KOPT-K1 (cell line): ENCODE data around the gene MKS1.

Source experiments
- H3K27ac ChIP-seq: fragments of 200-600 bp; sonication (generic); 2 replicates; pipeline ENCODE4 v1.5.1; 2016; ENCODE audit warnings: antibody characterized with exemption, mild to moderate bottlenecking, low read depth, low read length; ENCODE audit not compliant: poor library complexity, severe bottlenecking
- H3K36me3 ChIP-seq: fragments of 200-600 bp; sonication (generic); 2 replicates; pipeline ENCODE4 v1.5.1; 2017; ENCODE audit warnings: antibody characterized with exemption, mild to moderate bottlenecking, low read length, moderate library complexity; ENCODE audit not compliant: insufficient read depth
- H3K9me3 ChIP-seq: fragments of 200-600 bp; sonication (generic); 2 replicates; pipeline ENCODE4 v1.5.1; 2017; ENCODE audit warnings: antibody characterized with exemption, low read length, mild to moderate bottlenecking; ENCODE audit not compliant: insufficient read depth, poor library complexity, severe bottlenecking

The MKS1 gene

DNA sequence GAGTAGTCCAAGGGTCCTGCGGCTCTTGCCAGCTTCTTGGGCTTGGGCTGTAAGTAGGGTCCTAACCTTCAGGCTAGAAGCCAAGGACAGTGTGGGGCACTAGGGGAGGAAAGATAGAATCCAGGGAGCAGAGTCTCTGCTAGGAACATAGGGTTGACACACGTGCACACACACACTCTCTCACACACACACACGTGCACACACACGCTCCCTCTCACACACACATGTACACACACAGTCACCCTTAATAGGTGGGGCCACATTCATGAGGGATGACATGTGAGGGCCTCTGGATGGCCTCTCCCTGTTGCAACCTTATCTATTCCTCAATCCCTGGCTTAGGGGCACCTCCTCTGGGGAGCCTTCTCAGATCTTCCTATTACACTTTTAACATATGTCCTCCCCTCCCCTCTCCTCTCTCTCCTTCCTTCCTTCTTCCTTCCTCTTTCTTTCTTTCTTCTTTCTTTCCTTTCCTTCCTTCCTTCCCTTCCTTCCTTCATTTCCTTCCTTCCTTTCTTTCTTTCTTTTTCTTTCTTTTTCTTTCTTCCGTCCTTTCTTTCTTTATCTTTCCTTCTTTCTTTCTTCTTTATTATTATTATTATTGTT, 23.4 kb downstream of the MKS1 start:
- Histone ChIP-seq H3K27ac (no peak overlapping the region), H3K9me3 (no peaks in the 10 kb centered on the region)

DNA sequence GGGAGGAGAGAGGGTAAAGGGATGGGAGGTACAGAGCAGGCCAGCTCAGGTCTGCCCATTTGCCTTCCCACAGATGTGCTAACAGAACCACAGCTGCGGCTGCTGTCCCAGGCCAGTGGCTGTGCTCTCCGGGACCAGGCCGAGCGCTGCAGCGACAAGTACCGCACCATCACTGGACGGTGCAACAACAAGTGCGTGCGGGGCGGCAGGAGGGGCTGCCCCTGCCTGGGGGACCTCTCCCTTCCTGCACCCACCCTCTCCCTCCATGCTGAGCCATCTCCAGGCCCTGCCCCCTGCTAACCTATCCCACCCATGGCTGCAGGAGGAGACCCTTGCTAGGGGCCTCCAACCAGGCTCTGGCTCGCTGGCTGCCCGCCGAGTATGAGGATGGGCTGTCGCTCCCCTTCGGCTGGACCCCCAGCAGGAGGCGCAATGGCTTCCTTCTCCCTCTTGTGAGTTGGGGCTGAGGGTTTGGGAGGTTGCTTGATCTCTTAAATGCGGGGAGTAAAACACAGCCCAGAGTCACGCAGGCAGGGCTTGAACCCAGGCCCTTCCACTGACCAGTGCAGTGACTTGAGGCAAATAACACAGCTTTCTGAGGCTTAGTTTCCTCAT, 25.3 kb downstream of the MKS1 start:
- Histone ChIP-seq H3K36me3 (no peaks in the 10 kb centered on the region), H3K9me3 (no peaks in the 10 kb centered on the region), H3K27ac (no peak overlapping the region)

More for the DNA sequence above, 23.4 kb downstream of the MKS1 start:
- H3K36me3 ChIP-seq: no peaks in the 10 kb centered on the region

DNA sequence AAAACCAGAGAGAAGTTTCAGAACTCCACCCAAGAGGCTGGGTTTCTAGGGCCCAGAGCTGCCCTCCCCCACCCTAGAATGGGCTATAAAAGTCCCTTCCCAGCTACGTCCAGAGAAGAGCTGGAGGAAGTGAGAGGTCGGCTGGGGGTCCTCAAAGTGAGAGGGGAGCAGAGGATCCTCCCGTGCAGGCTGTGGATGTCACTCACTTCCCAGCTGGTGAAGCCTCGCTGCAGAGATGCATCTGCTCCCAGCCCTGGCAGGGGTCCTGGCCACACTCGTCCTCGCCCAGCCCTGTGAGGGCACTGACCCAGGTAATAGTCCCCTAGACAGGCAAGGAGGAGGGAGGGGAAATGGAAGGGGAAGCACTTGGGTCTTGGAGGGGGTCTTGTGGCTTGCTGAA, 26.4 kb downstream of the MKS1 start, which contains the start of gene EPX:
Gene EPX, plus strand, starts transcription at position 115 of the 400 bp plus-strand sequence. Its CDS starts 121 bp downstream, at position 236.
- H3K36me3 ChIP-seq: no peaks in the 10 kb centered on the region
- H3K27ac ChIP-seq: no peak within 1 kb of the TSS
- no peaks in the 10 kb centered on the region for H3K9me3 ChIP-seq

DNA sequence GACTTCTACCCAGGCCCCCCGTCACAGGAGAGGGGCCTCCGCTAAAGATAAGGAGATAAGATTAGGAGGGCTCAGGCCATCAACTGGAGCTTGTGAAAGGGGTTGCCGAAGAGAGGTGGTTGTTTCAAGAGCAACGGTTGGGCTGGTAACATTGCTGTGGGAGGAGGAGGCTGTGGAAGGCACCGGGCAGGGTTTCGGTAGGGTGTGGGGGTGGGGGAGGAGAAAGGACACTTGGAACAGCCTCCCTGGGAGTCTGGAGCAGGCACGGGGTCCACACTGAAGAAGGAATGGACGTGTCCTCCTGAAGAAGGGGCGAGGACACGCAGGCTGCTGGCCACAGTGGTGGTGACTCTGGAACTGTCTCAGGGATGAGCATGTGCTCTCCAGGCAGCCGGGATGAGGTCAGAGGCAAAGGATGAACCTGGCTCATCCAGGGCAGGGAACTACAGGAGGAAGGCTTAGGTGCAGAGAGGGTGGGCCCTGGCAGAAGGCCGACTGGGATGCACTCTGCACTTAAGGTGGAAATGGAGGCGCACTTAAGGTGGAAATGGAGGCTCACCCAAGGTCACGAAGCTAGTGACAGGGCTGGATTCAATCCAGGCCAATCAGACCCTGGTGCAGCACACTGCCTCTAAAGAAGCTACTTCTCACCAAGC, 27.7 kb downstream of the MKS1 start:
- no peaks in the 10 kb centered on the region for H3K36me3 ChIP-seq
- H3K9me3 ChIP-seq: no peaks in the 10 kb centered on the region
- H3K27ac ChIP-seq: no peak overlapping the region

DNA sequence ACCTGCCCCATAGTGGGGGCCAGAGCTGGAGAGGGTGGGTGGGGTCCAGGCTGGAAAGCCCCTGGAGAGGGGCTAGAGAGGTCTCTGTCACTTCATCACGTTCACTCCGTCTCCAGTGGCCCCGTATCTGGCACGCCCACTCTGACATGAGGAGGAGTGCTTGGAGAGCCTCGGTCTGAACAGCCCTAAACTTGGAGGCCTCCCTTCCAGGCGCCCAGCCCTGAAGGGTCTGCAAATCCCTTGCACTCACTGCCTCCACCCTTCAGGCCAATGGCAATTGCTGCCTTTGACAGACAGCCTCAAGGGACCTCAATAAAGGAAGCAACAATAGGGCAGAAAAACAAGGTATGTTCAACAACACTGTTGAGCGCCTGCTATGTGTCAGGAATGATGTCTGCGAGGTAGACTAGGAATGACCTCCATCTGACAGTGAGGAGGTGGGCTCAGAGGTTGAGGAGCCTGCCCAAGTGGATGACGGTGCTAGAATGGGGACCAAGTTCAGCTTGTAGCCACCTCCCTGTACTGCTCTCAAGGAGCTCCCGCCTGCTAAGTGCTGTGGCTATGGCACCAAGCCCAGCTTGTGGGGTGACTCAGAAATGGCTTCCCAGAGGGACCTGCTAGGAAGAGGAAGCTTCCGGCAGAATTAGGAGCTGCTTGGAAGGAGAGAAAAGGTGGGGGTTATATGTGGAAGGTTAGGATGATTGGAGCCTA, 29.5 kb downstream of the MKS1 start:
- Histone ChIP-seq H3K36me3 (no peaks in the 10 kb centered on the region), H3K27ac (no peak overlapping the region), H3K9me3 (no peaks in the 10 kb centered on the region)

DNA sequence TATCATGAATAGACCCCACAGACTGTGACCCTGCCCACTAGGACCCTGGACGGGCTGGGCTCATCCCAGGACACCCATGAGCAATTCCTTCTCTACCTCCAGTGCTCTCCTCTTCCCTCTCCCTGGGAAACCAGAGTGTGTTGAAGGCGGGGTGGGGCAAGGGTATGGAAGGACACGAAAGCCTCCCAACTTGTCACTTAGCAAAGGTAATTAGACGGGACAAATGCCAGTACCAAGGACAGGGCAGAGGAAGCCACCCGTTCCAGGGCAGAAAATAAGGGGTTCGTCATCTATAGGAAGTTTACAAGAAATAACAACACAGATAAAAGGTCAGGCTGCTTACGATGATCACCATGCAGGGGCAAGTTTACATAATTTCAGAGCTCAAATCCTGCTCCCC, 31.4 kb downstream of the MKS1 start:
- Histone ChIP-seq H3K9me3 (no peaks in the 10 kb centered on the region), H3K27ac (no peak overlapping the region), H3K36me3 (no peaks in the 10 kb centered on the region)

DNA sequence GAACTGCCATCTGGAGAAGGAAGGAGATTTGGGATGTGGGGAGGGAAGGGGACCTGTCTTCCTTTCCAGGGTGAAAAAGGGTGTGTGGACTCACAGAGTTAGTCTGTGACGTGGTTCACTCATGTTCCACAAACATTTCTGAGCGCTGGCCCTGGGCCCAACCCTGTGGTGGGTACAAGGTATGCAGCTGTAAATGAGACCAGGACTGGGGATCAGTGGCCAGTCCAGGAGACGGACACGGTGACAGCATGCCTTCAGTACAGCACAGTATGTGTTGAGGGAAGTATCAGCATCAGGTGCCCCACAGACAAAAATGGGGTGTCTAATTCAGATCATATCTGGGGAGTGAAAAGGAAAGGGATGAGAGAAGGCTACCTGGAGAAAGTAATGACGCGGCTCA, 32.0 kb downstream of the MKS1 start:
- Histone ChIP-seq H3K27ac (no peak overlapping the region), H3K36me3 (no peaks in the 10 kb centered on the region), H3K9me3 (no peaks in the 10 kb centered on the region)

DNA sequence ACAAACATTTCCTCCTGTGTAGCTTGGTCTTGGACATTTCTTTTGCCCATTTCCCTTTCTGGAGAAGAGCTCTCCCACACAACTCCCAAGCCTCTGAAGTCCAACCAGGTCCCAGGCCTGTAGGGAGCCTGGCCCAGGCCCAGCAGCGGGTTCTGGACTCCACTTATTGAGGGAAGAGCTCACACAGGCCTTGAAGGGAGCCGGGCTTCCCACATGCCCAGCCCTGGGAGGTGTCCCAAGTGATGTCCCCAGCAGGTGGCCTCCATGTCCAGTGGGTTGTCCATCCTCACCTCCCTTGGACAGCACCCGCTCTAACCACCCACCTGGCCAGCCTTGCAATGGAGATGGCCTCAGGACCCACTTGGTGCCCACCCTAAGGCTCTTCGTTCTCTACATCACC, 32.5 kb downstream of the MKS1 start:
- Histone ChIP-seq H3K36me3 (no peaks in the 10 kb centered on the region), H3K9me3 (no peaks in the 10 kb centered on the region), H3K27ac (no peak overlapping the region)

DNA sequence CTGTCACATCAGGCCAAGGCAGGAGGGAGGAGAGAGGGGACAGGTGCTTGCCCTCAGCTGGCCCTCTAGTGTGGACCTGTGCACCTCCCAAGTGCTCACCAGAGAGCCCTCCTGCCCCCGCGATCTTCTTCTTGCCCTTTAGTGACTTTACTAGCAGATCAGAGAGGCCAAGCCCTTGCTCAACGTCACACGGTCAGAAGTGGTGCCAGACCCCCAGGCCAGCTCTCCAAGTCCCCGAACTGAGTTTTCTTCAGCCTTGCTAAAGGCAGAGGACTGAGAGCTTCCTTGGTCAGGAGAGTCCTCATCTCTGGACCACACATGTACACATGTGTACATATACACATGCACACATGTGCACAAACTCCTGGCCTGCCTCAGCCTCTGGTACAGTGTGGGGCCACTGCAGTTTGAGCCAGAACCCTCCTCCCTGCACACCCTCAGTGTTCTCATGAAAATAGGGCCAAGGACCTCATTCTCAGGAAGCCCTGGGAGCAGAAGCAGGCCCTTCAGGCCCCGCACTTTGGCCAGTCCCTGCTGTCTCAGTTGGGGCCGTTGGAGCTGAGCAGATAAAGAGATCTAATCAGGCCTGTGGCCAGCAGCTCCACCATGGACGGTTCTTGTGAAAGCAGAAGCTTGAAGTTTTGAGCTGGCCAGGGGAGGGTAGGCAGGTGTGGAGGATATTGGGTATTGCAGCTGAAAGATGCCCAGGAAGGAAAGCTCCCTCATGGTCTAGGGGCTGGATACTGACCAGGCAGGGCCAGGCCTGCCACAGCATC, 33.9 kb downstream of the MKS1 start:
- Histone ChIP-seq H3K36me3 (no peaks in the 10 kb centered on the region), H3K27ac (no peak overlapping the region), H3K9me3 (no peaks in the 10 kb centered on the region)

DNA sequence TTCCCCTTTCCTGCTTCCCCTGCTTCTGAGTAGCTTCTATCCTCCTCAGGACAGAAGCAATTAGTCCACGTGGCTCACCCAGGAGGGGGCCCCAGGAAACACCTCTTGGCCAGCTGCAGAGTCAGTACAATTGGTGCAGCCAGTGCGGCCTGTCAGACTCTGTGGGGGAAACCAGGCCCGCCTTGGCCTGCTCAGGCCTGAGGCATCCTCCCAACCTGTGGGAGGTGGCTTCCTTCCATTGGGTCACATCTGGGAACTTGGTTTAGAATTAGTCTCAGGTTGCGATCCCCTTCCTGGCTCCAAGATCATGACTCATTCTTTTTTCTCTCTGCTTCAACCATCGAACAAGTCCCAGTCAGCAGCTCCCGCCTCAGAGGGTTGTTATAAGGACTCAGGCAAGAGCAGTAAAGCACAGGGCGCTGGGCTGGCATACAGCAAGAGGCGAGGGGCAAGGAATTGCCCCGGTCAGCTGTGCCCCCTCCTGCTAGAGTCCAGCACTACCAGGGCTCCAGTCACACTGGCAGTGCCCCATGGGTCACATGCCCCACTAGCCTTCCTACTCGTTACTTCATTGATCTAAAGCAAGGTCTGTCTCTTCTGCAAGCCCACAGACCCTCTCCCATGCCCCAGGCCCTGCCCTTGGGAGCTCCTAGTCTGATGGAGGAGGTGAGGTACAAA, 34.6 kb downstream of the MKS1 start:
- Histone ChIP-seq H3K27ac (no peak overlapping the region), H3K9me3 (no peaks in the 10 kb centered on the region), H3K36me3 (no peaks in the 10 kb centered on the region)

DNA sequence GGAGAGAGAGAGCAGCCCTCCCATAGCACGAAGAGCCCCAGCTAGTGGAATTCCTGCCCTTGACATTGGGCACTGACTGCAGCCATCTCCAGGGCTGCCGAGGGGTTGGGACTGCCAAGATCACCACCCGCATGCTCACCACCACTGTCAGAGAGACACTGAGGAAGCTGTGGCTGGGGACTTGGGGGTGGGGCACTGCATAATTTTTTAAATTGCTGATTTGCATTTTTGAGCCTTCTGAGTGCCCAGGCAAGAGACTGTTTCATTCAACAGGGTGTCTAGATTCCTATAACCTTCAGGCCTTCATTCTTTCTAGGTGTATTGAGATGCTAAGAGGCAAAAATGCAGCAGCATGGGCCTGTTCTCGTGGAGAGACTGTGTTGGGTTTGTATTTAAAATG, 35.5 kb downstream of the MKS1 start:
- Histone ChIP-seq H3K9me3 (no peaks in the 10 kb centered on the region), H3K27ac (no peak overlapping the region), H3K36me3 (no peaks in the 10 kb centered on the region)

DNA sequence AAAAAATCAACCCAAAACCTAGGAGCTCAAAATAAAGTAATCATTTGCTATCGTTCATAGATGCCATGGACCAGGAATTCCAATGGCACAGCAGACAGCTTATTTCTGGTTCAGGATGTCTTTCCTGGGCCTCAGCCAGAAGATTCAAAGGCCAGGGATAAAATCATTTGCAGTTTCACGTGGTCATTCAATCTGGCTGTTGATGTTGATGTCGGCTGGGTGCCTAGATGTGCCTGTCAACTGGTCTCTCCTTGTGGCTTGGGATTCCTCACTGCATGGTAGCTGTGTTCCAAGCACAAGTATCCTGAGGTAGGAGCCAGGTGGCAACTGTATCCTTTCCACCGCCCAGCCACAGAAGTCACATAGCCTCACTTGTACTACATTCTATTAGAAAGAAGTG, 37.3 kb downstream of the MKS1 start:
- no peaks in the 10 kb centered on the region for H3K36me3 ChIP-seq
- H3K27ac ChIP-seq: no peak overlapping the region
- no peaks in the 10 kb centered on the region for H3K9me3 ChIP-seq

DNA sequence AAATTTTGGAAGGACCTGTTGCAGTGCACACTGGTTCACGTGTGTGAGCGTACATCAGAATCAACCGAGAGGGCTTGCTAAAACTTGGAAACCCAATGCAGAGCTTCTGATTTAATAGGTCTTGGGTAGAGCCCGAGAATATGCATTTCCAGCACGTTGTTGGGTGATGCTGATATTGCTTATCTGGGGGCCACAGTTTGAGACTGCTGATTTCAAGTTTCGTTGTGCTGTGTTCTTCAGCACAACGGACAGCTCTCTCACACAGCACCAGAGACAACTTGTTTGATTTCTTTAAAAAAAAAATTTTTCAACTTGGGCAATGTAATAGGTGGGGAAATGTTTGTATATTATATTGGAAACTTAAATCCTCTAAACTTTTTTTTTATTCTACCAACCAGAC, 42.9 kb downstream of the MKS1 start:
- Histone ChIP-seq H3K27ac (no peak overlapping the region), H3K9me3 (no peaks in the 10 kb centered on the region), H3K36me3 (no peaks in the 10 kb centered on the region)

DNA sequence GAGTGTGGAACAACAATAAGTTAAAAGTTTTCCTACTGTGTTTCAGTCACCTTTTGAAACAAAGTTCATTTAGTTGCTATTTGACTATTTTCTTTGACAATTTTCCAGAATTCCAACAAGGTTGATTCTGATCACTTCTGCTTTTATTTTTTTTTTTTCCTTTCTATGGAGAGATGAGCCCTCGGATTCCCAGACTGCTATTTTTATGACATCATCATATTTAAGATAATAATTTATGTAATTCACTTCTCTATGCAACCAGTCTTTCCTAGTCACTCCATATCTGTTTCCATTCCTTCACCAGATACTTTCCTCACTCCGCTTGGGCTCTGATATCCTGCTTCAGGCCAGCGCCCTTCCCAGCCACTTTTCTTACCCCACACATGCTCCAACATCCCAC, 44.2 kb downstream of the MKS1 start:
- H3K27ac ChIP-seq: no peak overlapping the region
- H3K9me3 ChIP-seq: no peaks in the 10 kb centered on the region
- no peaks in the 10 kb centered on the region for H3K36me3 ChIP-seq
